Measurements from ENCODE around the gene ZNF362. TPM values are rescaled to one million over a fixed set of nuclear protein-coding genes. Genes with fewer than 3 reads are reported as not detected.

ZNF362 gene
- total RNA-seq, 1 donor, result 13.4 TPM

DNA sequence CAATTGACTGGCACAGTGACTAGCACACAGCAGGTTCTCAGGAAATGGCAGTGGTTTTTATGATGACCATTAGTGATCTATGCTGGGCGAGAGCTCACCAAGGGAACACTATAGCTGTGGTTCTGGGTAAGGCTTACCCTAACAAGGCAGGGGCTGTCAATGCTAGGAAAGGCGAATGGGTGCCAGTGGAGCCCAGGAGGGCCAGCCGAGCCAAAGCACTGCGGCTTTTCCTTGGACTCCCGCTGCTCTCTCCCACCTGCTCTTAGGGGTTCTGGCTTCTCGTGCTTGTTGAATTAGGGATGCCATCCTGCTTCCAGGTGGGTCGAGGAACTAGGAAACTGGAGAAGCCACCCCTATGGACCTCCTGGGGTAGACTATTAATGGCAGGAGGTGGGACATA is 74.6 kb downstream of the ZNF362 start:
- Histone ChIP-seq H3K9me3 (ENCODE audit: low read depth, low read length) (no peaks in the 10 kb centered on the region), H3K4me3 (ENCODE audit: insufficient read depth, low read length) (no peak overlapping the region), H3K27ac (ENCODE audit: low read depth, low read length) (peak overlapping the region; percentile 89), H2AFZ (ENCODE audit: low read length) (no peak overlapping the region), H3K79me2 (ENCODE audit: insufficient read depth, low read length) (peaks cover 77% of the 10 kb centered on the region), H3K27me3 (ENCODE audit: insufficient read depth, low read length) (no peaks in the 10 kb centered on the region), H4K20me1 (ENCODE audit: insufficient read depth, low read length) (peaks cover 68% of the 10 kb centered on the region), H3K4me2 (ENCODE audit: insufficient read depth, low read length) (no peak overlapping the region), H3K36me3 (ENCODE audit: insufficient read depth, low read length) (peaks cover 86% of the 10 kb centered on the region), H3K4me1 (ENCODE audit: insufficient read depth, low read length) (peaks cover 64% of the 10 kb centered on the region)
- TF ChIP-seq, protein P1, sequence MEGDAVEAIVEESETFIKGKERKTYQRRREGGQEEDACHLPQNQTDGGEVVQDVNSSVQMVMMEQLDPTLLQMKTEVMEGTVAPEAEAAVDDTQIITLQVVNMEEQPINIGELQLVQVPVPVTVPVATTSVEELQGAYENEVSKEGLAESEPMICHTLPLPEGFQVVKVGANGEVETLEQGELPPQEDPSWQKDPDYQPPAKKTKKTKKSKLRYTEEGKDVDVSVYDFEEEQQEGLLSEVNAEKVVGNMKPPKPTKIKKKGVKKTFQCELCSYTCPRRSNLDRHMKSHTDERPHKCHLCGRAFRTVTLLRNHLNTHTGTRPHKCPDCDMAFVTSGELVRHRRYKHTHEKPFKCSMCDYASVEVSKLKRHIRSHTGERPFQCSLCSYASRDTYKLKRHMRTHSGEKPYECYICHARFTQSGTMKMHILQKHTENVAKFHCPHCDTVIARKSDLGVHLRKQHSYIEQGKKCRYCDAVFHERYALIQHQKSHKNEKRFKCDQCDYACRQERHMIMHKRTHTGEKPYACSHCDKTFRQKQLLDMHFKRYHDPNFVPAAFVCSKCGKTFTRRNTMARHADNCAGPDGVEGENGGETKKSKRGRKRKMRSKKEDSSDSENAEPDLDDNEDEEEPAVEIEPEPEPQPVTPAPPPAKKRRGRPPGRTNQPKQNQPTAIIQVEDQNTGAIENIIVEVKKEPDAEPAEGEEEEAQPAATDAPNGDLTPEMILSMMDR (IDR thresholded peaks at IDR 0.05; ENCODE audit: extremely low read depth, low read depth, low read length), result no peak
- peak; percentile 18 for DNase-seq (ENCODE audit: insufficient read length, low spot score, missing footprints)

DNA sequence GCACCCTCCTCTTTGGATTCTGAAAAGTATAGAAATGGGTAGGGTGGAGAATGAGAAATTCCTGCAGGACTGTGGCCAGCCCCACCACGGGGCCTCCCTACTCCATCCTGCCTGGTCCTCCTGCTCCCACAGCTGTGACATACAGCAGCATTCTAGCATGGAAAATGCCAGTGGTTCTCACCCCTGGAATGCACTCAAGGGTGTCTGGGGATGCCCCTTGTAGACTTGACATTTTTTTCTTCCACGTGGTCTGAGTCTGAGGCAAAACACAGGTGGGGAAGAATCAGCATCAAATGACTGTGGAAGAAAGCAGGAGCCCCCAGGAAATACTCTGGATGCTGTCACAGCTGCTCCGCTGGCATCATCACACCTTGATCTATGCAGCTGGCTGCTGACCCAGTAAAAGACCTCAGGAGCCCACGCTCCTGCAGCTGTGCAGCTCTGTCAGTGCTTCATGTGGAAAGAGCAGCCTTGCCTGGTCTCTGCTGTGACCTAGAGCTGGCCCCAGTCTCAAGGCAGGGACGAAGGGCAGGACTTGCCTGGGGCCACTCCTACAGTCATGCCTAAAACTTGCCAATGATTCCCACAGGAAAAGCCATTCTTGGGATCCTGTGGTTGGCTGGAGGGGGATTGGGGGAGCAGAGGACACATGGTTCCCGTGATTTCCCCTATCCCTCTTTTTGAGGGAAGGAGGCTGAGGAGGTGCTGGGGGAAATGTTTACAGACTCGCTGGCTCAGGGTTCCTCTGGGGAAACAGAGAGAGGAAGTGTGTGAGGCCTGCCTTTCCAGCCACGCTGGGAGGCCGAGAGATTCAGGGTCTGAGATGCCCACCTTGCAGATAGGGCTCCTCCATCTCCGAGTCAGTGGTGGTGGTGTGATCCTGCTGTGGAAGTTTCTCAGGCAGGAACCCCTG is 75.4 kb downstream of the ZNF362 start:
- H3K9me3 ChIP-seq (ENCODE audit: low read depth, low read length), result no peaks in the 10 kb centered on the region
- no peak overlapping the region for H3K4me2 ChIP-seq (ENCODE audit: insufficient read depth, low read length)
- H3K4me3 ChIP-seq (ENCODE audit: insufficient read depth, low read length), result no peak overlapping the region
- H3K27me3 ChIP-seq (ENCODE audit: insufficient read depth, low read length), result no peaks in the 10 kb centered on the region
- DNase-seq (ENCODE audit: insufficient read length, low spot score, missing footprints), result peak; percentile 77
- H3K4me1 ChIP-seq (ENCODE audit: insufficient read depth, low read length), result peaks cover 71% of the 10 kb centered on the region
- peaks cover 78% of the 10 kb centered on the region for H3K36me3 ChIP-seq (ENCODE audit: insufficient read depth, low read length)
- peak overlapping the region; percentile 89 for H3K27ac ChIP-seq (ENCODE audit: low read depth, low read length)
- H3K79me2 ChIP-seq (ENCODE audit: insufficient read depth, low read length), result peaks cover 85% of the 10 kb centered on the region
- H4K20me1 ChIP-seq (ENCODE audit: insufficient read depth, low read length), result peaks cover 62% of the 10 kb centered on the region
- TF ChIP-seq, protein P1 (IDR thresholded peaks at IDR 0.05; ENCODE audit: extremely low read depth, low read depth, low read length), result no peak
- no peak overlapping the region for H2AFZ ChIP-seq (ENCODE audit: low read length)

DNA sequence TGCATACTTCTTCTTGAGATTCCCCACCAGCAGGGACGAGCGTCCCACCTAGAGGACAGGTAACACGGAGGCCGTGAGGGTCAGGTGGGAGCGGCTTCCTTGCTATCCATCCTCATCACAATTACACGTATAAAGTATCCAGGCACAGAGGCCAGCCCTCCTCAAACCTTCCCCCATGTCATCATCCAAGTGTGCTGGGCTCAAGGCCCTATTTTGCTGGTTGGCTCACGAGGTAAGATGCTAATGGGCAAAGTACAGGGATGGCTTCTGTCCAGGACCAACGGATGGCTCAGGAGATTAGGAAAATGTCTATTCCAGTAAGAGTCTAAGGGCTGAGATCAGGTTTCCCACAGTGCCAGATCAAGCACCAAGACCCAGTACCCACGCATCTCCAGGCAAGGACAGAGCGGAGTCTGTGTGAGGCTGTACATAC is 76.1 kb downstream of the ZNF362 start:
- Histone ChIP-seq H2AFZ (ENCODE audit: low read length) (no peak overlapping the region), H3K36me3 (ENCODE audit: insufficient read depth, low read length) (peaks cover 75% of the 10 kb centered on the region), H3K4me2 (ENCODE audit: insufficient read depth, low read length) (no peak overlapping the region), H3K9me3 (ENCODE audit: low read depth, low read length) (no peaks in the 10 kb centered on the region), H3K27ac (ENCODE audit: low read depth, low read length) (peak overlapping the region; percentile 89), H4K20me1 (ENCODE audit: insufficient read depth, low read length) (peaks cover 59% of the 10 kb centered on the region), H3K4me1 (ENCODE audit: insufficient read depth, low read length) (peaks cover 74% of the 10 kb centered on the region), H3K27me3 (ENCODE audit: insufficient read depth, low read length) (no peaks in the 10 kb centered on the region), H3K4me3 (ENCODE audit: insufficient read depth, low read length) (no peak overlapping the region), H3K79me2 (ENCODE audit: insufficient read depth, low read length) (peaks cover 87% of the 10 kb centered on the region)
- TF ChIP-seq, protein P1 (IDR thresholded peaks at IDR 0.05; ENCODE audit: extremely low read depth, low read depth, low read length), result no peak
- DNase-seq (ENCODE audit: insufficient read length, low spot score, missing footprints), result peak; percentile 58

DNA sequence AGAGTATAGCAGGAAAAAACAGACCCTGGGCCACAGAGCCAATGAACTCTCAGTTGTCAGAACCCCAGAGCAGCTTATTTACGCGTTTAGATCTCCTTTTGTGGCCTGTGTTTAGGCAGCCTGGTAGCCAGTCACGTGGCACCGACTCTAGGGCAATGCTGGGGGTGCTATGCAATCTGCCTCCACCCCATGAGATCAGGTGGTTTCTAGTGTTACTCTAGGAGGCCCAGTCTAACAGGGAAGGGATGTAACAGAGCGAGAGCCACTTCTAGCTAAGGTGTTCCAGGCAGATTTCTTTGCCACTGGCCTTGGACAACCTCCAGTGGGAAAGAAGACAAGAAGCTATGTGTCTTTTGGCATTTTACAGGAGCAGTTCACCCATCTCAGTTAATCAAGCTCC is 76.6 kb downstream of the ZNF362 start:
- Histone ChIP-seq H3K4me2 (ENCODE audit: insufficient read depth, low read length) (no peak overlapping the region), H3K9me3 (ENCODE audit: low read depth, low read length) (no peaks in the 10 kb centered on the region), H2AFZ (ENCODE audit: low read length) (no peak overlapping the region), H3K36me3 (ENCODE audit: insufficient read depth, low read length) (peaks cover 74% of the 10 kb centered on the region), H4K20me1 (ENCODE audit: insufficient read depth, low read length) (peaks cover 59% of the 10 kb centered on the region), H3K4me3 (ENCODE audit: insufficient read depth, low read length) (no peak overlapping the region), H3K27me3 (ENCODE audit: insufficient read depth, low read length) (no peaks in the 10 kb centered on the region), H3K79me2 (ENCODE audit: insufficient read depth, low read length) (peaks cover 92% of the 10 kb centered on the region), H3K4me1 (ENCODE audit: insufficient read depth, low read length) (peaks cover 75% of the 10 kb centered on the region), H3K27ac (ENCODE audit: low read depth, low read length) (peak overlapping the region; percentile 89)
- TF ChIP-seq, protein P1 (IDR thresholded peaks at IDR 0.05; ENCODE audit: extremely low read depth, low read depth, low read length), result no peak
- no peak for DNase-seq (ENCODE audit: insufficient read length, low spot score, missing footprints)

Measured in osteoblast (primary cell).